Pulmonary artery endothelial cell (primary cell): ENCODE data around the gene VSTM4. TPM values are rescaled to one million over a fixed set of nuclear protein-coding genes. Genes with fewer than 3 reads are reported as not detected.

Source experiments
- DNase-seq: peaks from one replicate; pipeline ENCODE4 v3.0.0-alpha.2; 2011; ENCODE audit warnings: low read depth, low spot score
- total RNA-seq: library from RNA; depleted of rRNA; stranded (reverse); fragments of >200 nt; gene quantifications from 2 replicates; pipeline ENCODE4 v1.2.3, GENCODE V29; 2014

Gene VSTM4
- total RNA-seq, 1 donor from 2014 or later, result 0.26 TPM

DNA sequence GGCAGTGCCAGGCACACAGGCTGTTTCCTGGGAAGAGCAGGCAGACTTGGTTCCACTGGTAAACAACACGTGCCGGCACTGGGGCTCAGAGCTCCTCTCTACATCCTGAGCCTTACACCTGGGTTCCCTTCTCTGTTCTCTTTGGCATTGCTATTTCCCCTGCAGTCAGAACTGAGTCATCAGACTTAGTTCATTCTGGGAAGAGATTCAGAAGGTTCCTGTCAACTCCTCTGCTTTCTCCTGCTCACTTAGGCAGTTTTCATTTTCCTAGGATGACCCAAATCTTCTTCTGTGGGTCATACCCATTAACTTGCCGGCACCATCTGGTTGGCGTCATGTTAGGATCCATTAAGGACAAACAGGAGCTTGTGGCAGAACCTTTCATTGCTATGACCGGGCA is 142.3 kb downstream of the VSTM4 start:
- DNase-seq, result no peak

DNA sequence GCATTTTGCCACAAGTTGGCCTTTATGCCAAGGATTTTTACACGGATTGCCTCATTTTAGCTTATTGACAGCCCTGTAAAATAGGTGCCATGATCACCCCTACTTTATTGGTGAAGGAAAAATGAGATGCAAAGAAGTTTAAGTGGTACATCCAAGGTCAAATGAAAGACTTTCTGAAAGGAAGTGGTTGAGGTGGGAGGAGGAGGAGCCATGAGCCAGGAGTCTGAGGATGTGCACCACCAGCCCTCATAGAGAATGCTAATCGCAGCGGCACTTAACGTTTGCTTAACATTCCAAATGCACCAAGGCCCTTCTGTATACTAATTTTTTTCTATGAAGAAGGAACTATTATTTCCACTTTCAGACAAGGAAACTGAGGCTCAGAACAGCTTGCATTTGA is 144.7 kb downstream of the VSTM4 start:
- DNase-seq, result no peak

DNA sequence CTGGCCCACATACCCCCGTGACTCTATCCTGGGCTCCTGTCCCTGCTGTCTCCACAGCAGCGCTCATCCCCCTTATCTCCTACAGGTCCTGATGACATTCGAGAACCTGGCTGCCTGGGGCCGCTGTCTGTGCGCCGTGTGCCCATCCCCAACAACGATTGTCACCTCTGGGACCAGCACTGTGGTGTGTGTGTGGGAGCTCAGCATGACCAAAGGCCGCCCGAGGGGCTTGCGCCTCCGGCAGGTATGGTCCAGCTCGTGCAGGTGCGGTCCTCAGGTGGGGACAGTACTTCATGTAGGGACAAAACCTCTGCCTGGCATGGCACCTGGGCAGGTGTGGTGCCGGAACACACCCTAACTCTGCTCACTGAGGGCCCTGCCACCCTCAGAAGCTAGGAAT is 145.3 kb downstream of the VSTM4 start:
- DNase-seq, result no peak

DNA sequence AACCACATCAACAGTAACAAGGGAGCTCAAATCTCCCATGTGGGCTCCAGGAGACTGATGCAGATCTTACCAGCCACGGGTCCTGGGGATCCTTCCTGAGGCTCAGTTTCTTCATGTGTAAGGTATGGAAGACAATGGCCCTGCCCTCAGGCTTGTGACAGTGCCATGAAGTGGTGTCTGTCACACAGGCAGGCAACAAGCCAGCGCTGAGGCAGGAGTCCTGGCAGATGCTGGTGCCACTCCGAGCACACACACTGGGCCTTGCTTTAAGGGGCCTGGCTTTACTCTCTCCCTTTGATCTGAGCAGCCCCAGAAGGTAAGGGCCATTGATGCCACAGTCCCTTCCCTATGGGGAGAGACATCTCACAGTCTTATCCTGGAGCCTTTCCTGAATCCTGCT is 147.3 kb downstream of the VSTM4 start:
- DNase-seq, result no peak

DNA sequence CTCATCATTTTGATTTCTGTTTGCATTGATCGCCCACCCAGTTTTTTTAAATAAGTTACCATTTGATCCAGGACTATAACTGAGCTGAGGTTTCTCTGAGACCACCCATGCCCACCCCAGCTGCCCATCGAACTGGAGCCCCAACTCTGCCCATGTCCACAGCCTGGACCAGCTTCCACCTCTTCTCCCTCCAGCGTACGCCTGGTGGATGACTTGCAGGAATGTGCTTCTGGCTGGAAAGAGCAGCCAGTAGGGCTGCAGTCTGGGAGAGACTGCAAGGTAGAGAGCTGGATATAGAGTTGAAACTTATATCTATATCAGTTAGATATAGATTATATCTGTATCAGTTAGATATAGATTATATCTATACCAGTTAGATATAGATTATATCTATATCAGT is 149.9 kb downstream of the VSTM4 start:
- DNase-seq, result no peak

Other genes starting within 250 kb of the VSTM4 start
- gene LRRC18, start 175.7 kb downstream of the VSTM4 start, total RNA-seq, result not detected in 2 replicates
- gene FAM170B, start 18.5 kb upstream of the VSTM4 start, total RNA-seq, result not detected in 2 replicates
- 0.78 and 1.3 TPM in 2 replicates for gene TMEM273, start 72.9 kb upstream of the VSTM4 start, total RNA-seq
- gene C10orf71, start 183.6 kb upstream of the VSTM4 start, total RNA-seq, result not detected in 2 replicates